H9 (cell line): Measurements from ENCODE around the gene TRIO. TPM values are rescaled to one million over a fixed set of nuclear protein-coding genes. Genes with fewer than 3 reads are reported as not detected.

Source experiments
- DNase-seq: peaks from one replicate; pipeline ENCODE4 v3.0.0-alpha.2; 2017
- H2AFZ ChIP-seq: one replicate; pipeline ENCODE4 v1.6.1; 2013; ENCODE audit warnings: mild to moderate bottlenecking, low read length, control low read depth, moderate library complexity
- H2AK5ac ChIP-seq: 2 replicates; pipeline ENCODE4 v1.6.1; 2013; ENCODE audit warnings: low read length, control low read depth, mixed read lengths; ENCODE audit not compliant: insufficient read length
- H2BK120ac ChIP-seq: one replicate; pipeline ENCODE4 v1.6.1; 2013; ENCODE audit warnings: low read depth, mild to moderate bottlenecking, low read length, control low read depth, inconsistent platforms; ENCODE audit not compliant: poor library complexity, severe bottlenecking
- H2BK12ac ChIP-seq: 2 replicates; pipeline ENCODE4 v1.6.1; 2013; ENCODE audit warnings: low read length, control low read depth, mixed read lengths, low read depth; ENCODE audit not compliant: insufficient read length
- H2BK15ac ChIP-seq: 2 replicates; pipeline ENCODE4 v1.6.1; 2013; ENCODE audit warnings: low read depth, low read length, control low read depth
- H2BK20ac ChIP-seq: one replicate; pipeline ENCODE4 v1.6.1; 2013; ENCODE audit warnings: low read depth, mild to moderate bottlenecking, low read length, control low read depth, inconsistent platforms; ENCODE audit not compliant: poor library complexity, severe bottlenecking
- H2BK5ac ChIP-seq: 2 replicates; pipeline ENCODE4 v1.6.1; 2013; ENCODE audit warnings: low read length, control low read depth, mixed read lengths; ENCODE audit not compliant: insufficient read length
- H3K14ac ChIP-seq: 2 replicates; pipeline ENCODE4 v1.6.1; 2013; ENCODE audit warnings: low read length, control low read depth; ENCODE audit not compliant: insufficient read depth
- H3K18ac ChIP-seq: 2 replicates; pipeline ENCODE4 v1.6.1; 2013; ENCODE audit warnings: low read depth, mild to moderate bottlenecking, mixed read lengths, low read length, control low read depth; ENCODE audit not compliant: insufficient read length
- H3K23ac ChIP-seq: 2 replicates; pipeline ENCODE4 v1.6.1; 2013; ENCODE audit warnings: low read length, control low read depth, mixed read lengths, low read depth; ENCODE audit not compliant: insufficient read length
- H3K23me2 ChIP-seq: 2 replicates; pipeline ENCODE4 v1.6.1; 2013; ENCODE audit warnings: low read depth, mild to moderate bottlenecking, mixed read lengths, low read length, control low read depth; ENCODE audit not compliant: insufficient read length, poor library complexity, severe bottlenecking
- H3K27ac ChIP-seq: 2 replicates; pipeline ENCODE4 v1.5.1; 2013; ENCODE audit warnings: low read length, control low read depth, mixed read lengths, low read depth; ENCODE audit not compliant: insufficient read length
- H3K27me3 ChIP-seq: 2 replicates; pipeline ENCODE4 v1.6.1; 2013; ENCODE audit warnings: low read length, control low read depth, inconsistent platforms; ENCODE audit not compliant: insufficient read depth
- H3K4ac ChIP-seq: 2 replicates; pipeline ENCODE4 v1.6.1; 2013; ENCODE audit warnings: low read depth, mild to moderate bottlenecking, control low read depth, inconsistent platforms, low read length, moderate library complexity
- H3K4me1 ChIP-seq: 2 replicates; pipeline ENCODE4 v1.6.1; 2013; ENCODE audit warnings: low read length, control low read depth, inconsistent platforms; ENCODE audit not compliant: insufficient read depth
- H3K4me2 ChIP-seq: 2 replicates; pipeline ENCODE4 v1.6.1; 2013; ENCODE audit warnings: low read length, control low read depth, mixed read lengths; ENCODE audit not compliant: insufficient read length, insufficient read depth
- H3K56ac ChIP-seq: 2 replicates; pipeline ENCODE4 v1.6.1; 2013; ENCODE audit warnings: low read depth, mild to moderate bottlenecking, mixed read lengths, low read length, control low read depth; ENCODE audit not compliant: insufficient read length
- H3K79me1 ChIP-seq: 2 replicates; pipeline ENCODE4 v1.6.1; 2013; ENCODE audit warnings: low read depth, mild to moderate bottlenecking, moderate library complexity, low read length, control low read depth, inconsistent platforms; ENCODE audit not compliant: insufficient read depth, poor library complexity, severe bottlenecking
- H3K79me2 ChIP-seq: 2 replicates; pipeline ENCODE4 v1.6.1; 2013; ENCODE audit warnings: low read length, control low read depth, inconsistent platforms; ENCODE audit not compliant: insufficient read depth
- H3K9ac ChIP-seq: 2 replicates; pipeline ENCODE4 v1.6.1; 2013; ENCODE audit warnings: low read length, control low read depth, mixed read lengths; ENCODE audit not compliant: insufficient read length; ENCODE audit errors: extremely low read depth
- H3K9me3 ChIP-seq: one replicate; pipeline ENCODE4 v1.6.1; 2013; ENCODE audit warnings: low read depth, low read length, inconsistent platforms; ENCODE audit not compliant: control insufficient read depth
- H3T11ph ChIP-seq: one replicate; pipeline ENCODE4 v1.6.1; 2013; ENCODE audit warnings: mild to moderate bottlenecking, low read length, control low read depth, inconsistent platforms
- H4K20me1 ChIP-seq: one replicate; pipeline ENCODE4 v1.6.1; 2013; ENCODE audit not compliant: control insufficient read depth, insufficient read length, insufficient read depth
- H4K5ac ChIP-seq: 2 replicates; pipeline ENCODE4 v1.6.1; 2013; ENCODE audit warnings: low read depth, mild to moderate bottlenecking, mixed read lengths, low read length, control low read depth; ENCODE audit not compliant: insufficient read length
- H4K8ac ChIP-seq: replicated peaks from 2 replicates; pipeline ENCODE4 v1.6.1; 2013; ENCODE audit warnings: low read length, control low read depth, mixed read lengths, low read depth; ENCODE audit not compliant: insufficient read length
- H4K91ac ChIP-seq: 2 replicates; pipeline ENCODE4 v1.6.1; 2013; ENCODE audit warnings: low read depth, mild to moderate bottlenecking, moderate library complexity, mixed read lengths, low read length, control low read depth; ENCODE audit not compliant: insufficient read length
- H3K27ac Mint-ChIP-seq, 3 experiments: 2 replicates in 2 of 3; 3 replicates in 1 of 3; pipeline ENCODE4 v1.8.0; 2020 to 2021; ENCODE audit warnings: mixed read lengths in 3 of 3, mild to moderate bottlenecking in 1 of 3, moderate library complexity in 1 of 3
- H3K27me3 Mint-ChIP-seq: 2 replicates; pipeline ENCODE4 v1.8.0; 2021; ENCODE audit warnings: low read depth, mild to moderate bottlenecking, moderate library complexity, mixed read lengths
- H3K36me3 Mint-ChIP-seq, 3 experiments: 2 replicates in 2 of 3; 3 replicates in 1 of 3; pipeline ENCODE4 v1.8.0; 2020 to 2021; ENCODE audit warnings: low read depth in 3 of 3, mixed read lengths in 3 of 3; ENCODE audit not compliant: insufficient read depth in 1 of 3
- H3K4me1 Mint-ChIP-seq, 2 experiments: 2 replicates each; pipeline ENCODE4 v1.8.0; 2020; ENCODE audit warnings: mixed read lengths in 2 of 2
- H3K4me3 Mint-ChIP-seq, 2 experiments: 2 replicates in 1 of 2; 3 replicates in 1 of 2; pipeline ENCODE4 v1.8.0; 2020 to 2021; ENCODE audit warnings: mild to moderate bottlenecking in 2 of 2, mixed read lengths in 2 of 2, moderate library complexity in 1 of 2
- H3K9me3 Mint-ChIP-seq, 2 experiments: 2 replicates in 1 of 2; 3 replicates in 1 of 2; pipeline ENCODE4 v1.8.0; 2020; ENCODE audit warnings: mild to moderate bottlenecking in 2 of 2, mixed read lengths in 2 of 2, moderate library complexity in 1 of 2
- total RNA-seq: library from RNA; stranded (reverse); gene quantifications from 2 replicates; pipeline ENCODE4 v1.2.1, GENCODE V29; 2021
- TF ChIP-seq, protein P1 (sequence below): fragments of 200-600 bp; sonication (generic); conservative IDR thresholded peaks from 3 replicates; pipeline ENCODE4 v1.8.0; 2021; ENCODE audit warnings: antibody characterized with exemption, mild to moderate bottlenecking

Gene TRIO
- total RNA-seq, 1 experiment from 2014 or later: 87.8 TPM

- no peak overlapping the region for H4K5ac ChIP-seq
- no peaks in the 10 kb centered on the region for H3K4me1 ChIP-seq
Measured at GRCh38 chr5:14309199-14309598, 166.1 kb downstream of the TRIO start.

More at GRCh38 chr5:14309199-14309598, 166.1 kb downstream of the TRIO start:
- Histone ChIP-seq H3K18ac (no peak overlapping the region), H3K14ac (no peak overlapping the region), H3K23me2 (no peaks in the 10 kb centered on the region), H3K79me2 (no peaks in the 10 kb centered on the region), H3K9me3 (no peaks in the 10 kb centered on the region), H3K27ac (no peak overlapping the region), H2AK5ac (no peak overlapping the region), H3K23ac (no peak overlapping the region), H2BK12ac (no peak overlapping the region), H4K91ac (no peak overlapping the region), H3K4me2 (no peak overlapping the region), H4K8ac (no peak overlapping the region), H2BK120ac (no peak overlapping the region), H2BK5ac (no peak overlapping the region), H3K4ac (no peak overlapping the region), H2AFZ (no peak overlapping the region), H3K27me3 (no peaks in the 10 kb centered on the region), H2BK20ac (no peak overlapping the region), H3T11ph (no peak overlapping the region), H3K79me1 (peaks cover 2% of the 10 kb centered on the region), H4K20me1 (no peaks in the 10 kb centered on the region), H3K9ac (no peak overlapping the region), H3K56ac (no peak overlapping the region), H2BK15ac (no peak overlapping the region)
- Mint-ChIP-seq H3K36me3 (peaks cover 25 to 68% (median 35%) of the 10 kb centered on the region in 3 experiments; a peak in 6 of 7 replicates), H3K27ac (no peak overlapping the region), H3K4me3 (no peak overlapping the region), H3K27me3 (no peaks in the 10 kb centered on the region), H3K9me3 (no peaks in the 10 kb centered on the region), H3K4me1 (peaks cover 0 to 9% of the 10 kb centered on the region in 2 experiments; a peak in 2 of 4 replicates)
- TF ChIP-seq, protein P1, sequence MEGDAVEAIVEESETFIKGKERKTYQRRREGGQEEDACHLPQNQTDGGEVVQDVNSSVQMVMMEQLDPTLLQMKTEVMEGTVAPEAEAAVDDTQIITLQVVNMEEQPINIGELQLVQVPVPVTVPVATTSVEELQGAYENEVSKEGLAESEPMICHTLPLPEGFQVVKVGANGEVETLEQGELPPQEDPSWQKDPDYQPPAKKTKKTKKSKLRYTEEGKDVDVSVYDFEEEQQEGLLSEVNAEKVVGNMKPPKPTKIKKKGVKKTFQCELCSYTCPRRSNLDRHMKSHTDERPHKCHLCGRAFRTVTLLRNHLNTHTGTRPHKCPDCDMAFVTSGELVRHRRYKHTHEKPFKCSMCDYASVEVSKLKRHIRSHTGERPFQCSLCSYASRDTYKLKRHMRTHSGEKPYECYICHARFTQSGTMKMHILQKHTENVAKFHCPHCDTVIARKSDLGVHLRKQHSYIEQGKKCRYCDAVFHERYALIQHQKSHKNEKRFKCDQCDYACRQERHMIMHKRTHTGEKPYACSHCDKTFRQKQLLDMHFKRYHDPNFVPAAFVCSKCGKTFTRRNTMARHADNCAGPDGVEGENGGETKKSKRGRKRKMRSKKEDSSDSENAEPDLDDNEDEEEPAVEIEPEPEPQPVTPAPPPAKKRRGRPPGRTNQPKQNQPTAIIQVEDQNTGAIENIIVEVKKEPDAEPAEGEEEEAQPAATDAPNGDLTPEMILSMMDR: no peak
- no peak for DNase-seq
